AG04450 (cell line): ENCODE data around the gene ENGASE. TPM values are rescaled to one million over a fixed set of nuclear protein-coding genes. Genes with fewer than 3 reads are reported as not detected.

Source experiments
- CTCF ChIA-PET: fragments of 300-600, 350-600 bp; formaldehyde crosslinking; extraction: SDS; loops from one replicate; lab custom pipeline; 2022; ENCODE audit warnings: antibody characterized with exemption, inconsistent platforms; lab: Charles Lee
- POLR2A ChIA-PET: fragments of 350-600 bp; formaldehyde crosslinking; extraction: SDS; loops from one replicate; lab custom pipeline; 2021; ENCODE audit warnings: antibody characterized with exemption, inconsistent platforms; lab: Yijun Ruan, JAX
- DNase-seq: peaks from one replicate; pipeline ENCODE4 v3.0.0-alpha.2; 2011; ENCODE audit warnings: low read depth, low spot score
- H3K27ac ChIP-seq: one replicate; pipeline ENCODE4 v1.5.1; 2012; ENCODE audit warnings: low read depth, low read length, control low read depth
- H3K27me3 ChIP-seq: one replicate; pipeline ENCODE4 v1.6.0; 2012; ENCODE audit warnings: low read length; ENCODE audit not compliant: control insufficient read depth, insufficient read depth
- H3K4me3 ChIP-seq: 2 replicates; pipeline ENCODE4 v1.5.1; 2011; ENCODE audit warnings: mild to moderate bottlenecking, low read depth, low read length, control low read depth
- H3K9me3 ChIP-seq: 2 replicates; pipeline ENCODE4 v1.5.1; 2012; ENCODE audit warnings: low read length; ENCODE audit not compliant: control insufficient read depth, insufficient read depth
- CTCF ChIP-seq: IDR thresholded peaks from 2 replicates; pipeline ENCODE4 v1.5.1; 2011; ENCODE audit warnings: low read depth, low read length, control low read depth, inconsistent platforms
- polyA plus RNA-seq: library from polyadenylated mRNA; depleted of rRNA; stranded (reverse); fragments of >200 nt; gene quantifications from 2 replicates; pipeline ENCODE4 v1.2.3, GENCODE V29; 2011

ENGASE gene
- polyA plus RNA-seq, 1 experiment, result 5.9 TPM

GRCh38 chr17:79114458-79115301 lies 40.1 kb downstream of the ENGASE start:
- POLR2A ChIA-PET, result no interaction called here
- H3K27ac ChIP-seq, result no peak overlapping the region
- H3K4me3 ChIP-seq, result no peak overlapping the region
- CTCF ChIA-PET, result no interaction called here
- DNase-seq, result no peak
- peaks cover 41% of the 10 kb centered on the region for H3K27me3 ChIP-seq
- no peak for TF ChIP-seq CTCF
- H3K9me3 ChIP-seq, result no peaks in the 10 kb centered on the region; the same call in 1 of the 2 replicates

GRCh38 chr17:79115487-79115886 lies 40.9 kb downstream of the ENGASE start:
- Histone ChIP-seq H3K27ac (no peak overlapping the region), H3K4me3 (no peak overlapping the region), H3K9me3 (no peaks in the 10 kb centered on the region; the same call in 1 of the 2 replicates), H3K27me3 (peaks cover 43% of the 10 kb centered on the region)
- TF ChIP-seq CTCF, result no peak
- ChIA-PET CTCF (interaction anchor here (1.0 kb wide), 1 partner anchor 33 kb away, joined by 3 read pairs; no protein-coding TSS in a partner anchor), POLR2A (no interaction called here)
- no peak for DNase-seq

- peaks cover 43% of the 10 kb centered on the region for H3K27me3 ChIP-seq
- no peak for DNase-seq
- no peaks in the 10 kb centered on the region; the same call in 1 of the 2 replicates for H3K9me3 ChIP-seq
- no peak overlapping the region for H3K27ac ChIP-seq
- CTCF ChIA-PET, result no interaction called here
- POLR2A ChIA-PET, result no interaction called here
- no peak for TF ChIP-seq CTCF
- H3K4me3 ChIP-seq, result no peak overlapping the region
Observed at GRCh38 chr17:79116575-79117368, 42.1 kb downstream of the ENGASE start.

GRCh38 chr17:79117905-79118487 lies 43.4 kb downstream of the ENGASE start:
- no peak overlapping the region for H3K27ac ChIP-seq
- CTCF ChIA-PET, result interaction anchor here (1.0 kb wide), 1 partner anchor 283 kb away, joined by 3 read pairs; no protein-coding TSS in a partner anchor
- POLR2A ChIA-PET, result no interaction called here
- no peak overlapping the region for H3K4me3 ChIP-seq
- no peaks in the 10 kb centered on the region; the same call in 1 of the 2 replicates for H3K9me3 ChIP-seq
- no peak for DNase-seq
- TF ChIP-seq CTCF, result no peak
- peaks cover 39% of the 10 kb centered on the region for H3K27me3 ChIP-seq
